ENCODE measurements around the gene BHMT.

GRCh38 chr5:79124607-79125006, 13.0 kb downstream of the BHMT start:
- no peak for TF ChIP-seq POLR2A (IDR thresholded peaks at IDR 0.05)
- TF ChIP-seq CTCF (IDR thresholded peaks at IDR 0.05), result no peak
